WTC11 (cell line): ENCODE data around the gene EYS. TPM values are rescaled to one million over a fixed set of nuclear protein-coding genes. Genes with fewer than 3 reads are reported as not detected.

Source experiments
- ATAC-seq: fragments of 200-7000 bp; cut with Tn5 transposase; 2 replicates; pipeline ENCODE4 v1.10.0; 2021; ENCODE audit warnings: mild to moderate bottlenecking, moderate library complexity
- CTCF ChIA-PET: fragments of 300-600 bp; sonication (Branson Sonifier 250); formaldehyde crosslinking; loops from one replicate; lab custom pipeline; 2021; ENCODE audit warnings: antibody characterized with exemption; lab: Charles Lee
- POLR2A ChIA-PET: fragments of 350-600 bp; sonication (Branson Sonifier 250); formaldehyde crosslinking; loops from one replicate; lab custom pipeline; 2021; ENCODE audit warnings: antibody characterized with exemption; lab: Charles Lee
- DNase-seq: peaks from one replicate; pipeline ENCODE4 v3.0.0; 2021; ENCODE audit warnings: low spot score
- H3K27ac Mint-ChIP-seq: 2 replicates; pipeline ENCODE4 v1.8.0; 2021; ENCODE audit warnings: mixed read lengths
- H3K27me3 Mint-ChIP-seq: 2 replicates; pipeline ENCODE4 v1.8.0; 2021; ENCODE audit warnings: low read depth, mild to moderate bottlenecking, moderate library complexity, mixed read lengths
- H3K36me3 Mint-ChIP-seq: 2 replicates; pipeline ENCODE4 v1.8.0; 2021; ENCODE audit warnings: mixed read lengths
- H3K4me1 Mint-ChIP-seq: 2 replicates; pipeline ENCODE4 v1.8.0; 2022; ENCODE audit warnings: mixed read lengths
- H3K4me3 Mint-ChIP-seq: 2 replicates; pipeline ENCODE4 v1.8.0; 2021; ENCODE audit warnings: mild to moderate bottlenecking, moderate library complexity, mixed read lengths
- H3K9me3 Mint-ChIP-seq: 2 replicates; pipeline ENCODE4 v1.8.0; 2021; ENCODE audit warnings: mixed read lengths
- CREM ChIP-seq: sonication (generic); formaldehyde crosslinking; IDR thresholded peaks from 2 replicates; pipeline ENCODE4 v1.8.1; 2022; ENCODE audit warnings: mild to moderate bottlenecking, missing genetic modification reagents, moderate library complexity
- ETV6 ChIP-seq: sonication (generic); formaldehyde crosslinking; IDR thresholded peaks from 2 replicates; pipeline ENCODE4 v1.8.1; 2022; ENCODE audit warnings: mild to moderate bottlenecking, missing genetic modification reagents
- FOXJ3 ChIP-seq: sonication (generic); formaldehyde crosslinking; IDR thresholded peaks from 2 replicates; pipeline ENCODE4 v1.9.0; 2021; ENCODE audit warnings: missing genetic modification reagents, mild to moderate bottlenecking, borderline replicate concordance
- GRHL2 ChIP-seq: fragments of 250-450 bp; sonication (Bioruptor Pico); IDR thresholded peaks from 2 replicates; pipeline ENCODE4 v1.8.0; 2022; ENCODE audit warnings: mild to moderate bottlenecking, moderate library complexity; ENCODE audit not compliant: insufficient replicate concordance, severe bottlenecking
- IRF2 ChIP-seq: sonication (generic); formaldehyde crosslinking; IDR thresholded peaks from 2 replicates; pipeline ENCODE4 v1.8.0; 2022; ENCODE audit warnings: low read depth, missing genetic modification reagents, borderline replicate concordance
- JAZF1 ChIP-seq: fragments of 250-450 bp; sonication (Bioruptor Pico); IDR thresholded peaks from 2 replicates; pipeline ENCODE4 v1.9.0; 2021; ENCODE audit warnings: moderate library complexity, mild to moderate bottlenecking, inconsistent platforms
- MXD4 ChIP-seq: fragments of 250-450 bp; sonication (Bioruptor Pico); IDR thresholded peaks from 2 replicates; pipeline ENCODE4 v1.8.0; 2021; ENCODE audit warnings: mild to moderate bottlenecking, moderate library complexity, borderline replicate concordance
- NR2C2 ChIP-seq: sonication (generic); formaldehyde crosslinking; IDR thresholded peaks from 2 replicates; pipeline ENCODE4 v1.8.0; 2022; ENCODE audit warnings: mild to moderate bottlenecking, missing genetic modification reagents
- OVOL2 ChIP-seq: fragments of 250-450 bp; sonication (Bioruptor Pico); IDR thresholded peaks from 2 replicates; pipeline ENCODE4 v1.9.0; 2021; ENCODE audit warnings: mild to moderate bottlenecking, borderline replicate concordance
- PRRX2 ChIP-seq: fragments of 250-450 bp; sonication (Bioruptor Pico); IDR thresholded peaks from 2 replicates; pipeline ENCODE4 v1.8.0; 2021; ENCODE audit warnings: mild to moderate bottlenecking
- RORB ChIP-seq: fragments of 250-450 bp; sonication (Bioruptor Pico); IDR thresholded peaks from 2 replicates; pipeline ENCODE4 v1.9.0; 2021; ENCODE audit warnings: mild to moderate bottlenecking
- TCF7 ChIP-seq: sonication (generic); formaldehyde crosslinking; IDR thresholded peaks from 2 replicates; pipeline ENCODE4 v1.8.0; 2022; ENCODE audit warnings: mild to moderate bottlenecking, low read depth, missing genetic modification reagents, moderate library complexity
- ZNF138 ChIP-seq: sonication (generic); formaldehyde crosslinking; conservative IDR thresholded peaks from 2 replicates; pipeline ENCODE4 v1.8.1; 2022; ENCODE audit warnings: mild to moderate bottlenecking, moderate library complexity, missing genetic modification reagents
- ZNF317 ChIP-seq: sonication (generic); formaldehyde crosslinking; IDR thresholded peaks from 2 replicates; pipeline ENCODE4 v1.8.1; 2023; ENCODE audit warnings: low read depth, mild to moderate bottlenecking, moderate library complexity, missing genetic modification reagents, borderline replicate concordance
- total RNA-seq: library from RNA; stranded (reverse); gene quantifications from 3 replicates; pipeline ENCODE4 v1.2.3, GENCODE V29; 2021
- TF ChIP-seq, protein P1 (sequence below): sonication (generic); formaldehyde crosslinking; IDR thresholded peaks from 2 replicates; pipeline ENCODE4 v1.8.1; 2022; ENCODE audit warnings: low read depth, missing genetic modification reagents, borderline replicate concordance
- TF ChIP-seq, protein P2 (sequence below): sonication (generic); formaldehyde crosslinking; IDR thresholded peaks from 2 replicates; pipeline ENCODE4 v1.8.0; 2023; ENCODE audit warnings: missing genetic modification reagents, mild to moderate bottlenecking, borderline replicate concordance
- TF ChIP-seq, protein P3 (sequence below): sonication (generic); formaldehyde crosslinking; conservative IDR thresholded peaks from 2 replicates; pipeline ENCODE4 v1.8.1; 2023; ENCODE audit warnings: mild to moderate bottlenecking, low read depth, missing genetic modification reagents, moderate library complexity
- TF ChIP-seq, protein P4 (sequence below): sonication (generic); formaldehyde crosslinking; IDR thresholded peaks from 2 replicates; pipeline ENCODE4 v1.8.1; 2023; ENCODE audit warnings: mild to moderate bottlenecking, missing genetic modification reagents, borderline replicate concordance
- TF ChIP-seq, protein P5 (sequence below): sonication (generic); formaldehyde crosslinking; conservative IDR thresholded peaks from 2 replicates; pipeline ENCODE4 v1.8.1; 2022; ENCODE audit warnings: mild to moderate bottlenecking, missing genetic modification reagents
- TF ChIP-seq, protein P6 (sequence below): sonication (generic); formaldehyde crosslinking; IDR thresholded peaks from 2 replicates; pipeline ENCODE4 v1.8.1; 2022; ENCODE audit warnings: mild to moderate bottlenecking, moderate library complexity, missing genetic modification reagents
- TF ChIP-seq, protein P7 (sequence below): fragments of 250-450 bp; sonication (Bioruptor Pico); IDR thresholded peaks from 2 replicates; pipeline ENCODE4 v1.8.0; 2021; ENCODE audit warnings: mild to moderate bottlenecking

The EYS gene
- total RNA-seq, 1 experiment from 2014 or later: not detected

DNA sequence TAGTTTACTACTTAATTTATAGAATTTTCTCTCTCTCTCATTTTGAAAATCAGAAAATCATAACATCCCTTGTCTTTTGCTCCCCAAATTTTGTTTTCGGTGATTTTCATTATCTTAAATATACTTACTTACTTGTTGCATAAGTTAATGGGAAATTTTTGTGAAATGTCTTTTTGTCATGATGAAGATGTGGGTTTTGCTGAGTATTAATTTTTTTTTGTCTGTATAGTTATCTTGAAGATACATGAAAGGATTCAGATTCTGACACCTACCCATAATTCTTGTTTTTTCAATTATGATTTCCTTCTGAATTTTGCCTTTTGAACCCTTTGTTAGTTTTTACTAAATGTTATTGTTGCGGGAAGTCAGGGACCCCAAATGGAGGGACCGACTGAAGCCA lies 817.9 kb downstream of the EYS start:
- H3K4me1 Mint-ChIP-seq: peaks cover 34% of the 10 kb centered on the region
- CTCF ChIA-PET: no interaction called here
- ATAC-seq: no peak
- POLR2A ChIA-PET: no interaction called here
- H3K36me3 Mint-ChIP-seq: peaks cover 29% of the 10 kb centered on the region
- TF ChIP-seq OVOL2 (CRISPR knock-in tag): no peak
- no peak for TF ChIP-seq JAZF1 (CRISPR knock-in tag)
- TF ChIP-seq RORB (CRISPR knock-in tag): no peak
- no peak for TF ChIP-seq PRRX2 (CRISPR knock-in tag)
- TF ChIP-seq, protein P1, sequence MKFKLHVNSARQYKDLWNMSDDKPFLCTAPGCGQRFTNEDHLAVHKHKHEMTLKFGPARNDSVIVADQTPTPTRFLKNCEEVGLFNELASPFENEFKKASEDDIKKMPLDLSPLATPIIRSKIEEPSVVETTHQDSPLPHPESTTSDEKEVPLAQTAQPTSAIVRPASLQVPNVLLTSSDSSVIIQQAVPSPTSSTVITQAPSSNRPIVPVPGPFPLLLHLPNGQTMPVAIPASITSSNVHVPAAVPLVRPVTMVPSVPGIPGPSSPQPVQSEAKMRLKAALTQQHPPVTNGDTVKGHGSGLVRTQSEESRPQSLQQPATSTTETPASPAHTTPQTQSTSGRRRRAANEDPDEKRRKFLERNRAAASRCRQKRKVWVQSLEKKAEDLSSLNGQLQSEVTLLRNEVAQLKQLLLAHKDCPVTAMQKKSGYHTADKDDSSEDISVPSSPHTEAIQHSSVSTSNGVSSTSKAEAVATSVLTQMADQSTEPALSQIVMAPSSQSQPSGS (CRISPR knock-in tag): no peak
- TF ChIP-seq NR2C2: no peak
- no peak for TF ChIP-seq ETV6 (CRISPR knock-in tag)
- TF ChIP-seq, protein P2, sequence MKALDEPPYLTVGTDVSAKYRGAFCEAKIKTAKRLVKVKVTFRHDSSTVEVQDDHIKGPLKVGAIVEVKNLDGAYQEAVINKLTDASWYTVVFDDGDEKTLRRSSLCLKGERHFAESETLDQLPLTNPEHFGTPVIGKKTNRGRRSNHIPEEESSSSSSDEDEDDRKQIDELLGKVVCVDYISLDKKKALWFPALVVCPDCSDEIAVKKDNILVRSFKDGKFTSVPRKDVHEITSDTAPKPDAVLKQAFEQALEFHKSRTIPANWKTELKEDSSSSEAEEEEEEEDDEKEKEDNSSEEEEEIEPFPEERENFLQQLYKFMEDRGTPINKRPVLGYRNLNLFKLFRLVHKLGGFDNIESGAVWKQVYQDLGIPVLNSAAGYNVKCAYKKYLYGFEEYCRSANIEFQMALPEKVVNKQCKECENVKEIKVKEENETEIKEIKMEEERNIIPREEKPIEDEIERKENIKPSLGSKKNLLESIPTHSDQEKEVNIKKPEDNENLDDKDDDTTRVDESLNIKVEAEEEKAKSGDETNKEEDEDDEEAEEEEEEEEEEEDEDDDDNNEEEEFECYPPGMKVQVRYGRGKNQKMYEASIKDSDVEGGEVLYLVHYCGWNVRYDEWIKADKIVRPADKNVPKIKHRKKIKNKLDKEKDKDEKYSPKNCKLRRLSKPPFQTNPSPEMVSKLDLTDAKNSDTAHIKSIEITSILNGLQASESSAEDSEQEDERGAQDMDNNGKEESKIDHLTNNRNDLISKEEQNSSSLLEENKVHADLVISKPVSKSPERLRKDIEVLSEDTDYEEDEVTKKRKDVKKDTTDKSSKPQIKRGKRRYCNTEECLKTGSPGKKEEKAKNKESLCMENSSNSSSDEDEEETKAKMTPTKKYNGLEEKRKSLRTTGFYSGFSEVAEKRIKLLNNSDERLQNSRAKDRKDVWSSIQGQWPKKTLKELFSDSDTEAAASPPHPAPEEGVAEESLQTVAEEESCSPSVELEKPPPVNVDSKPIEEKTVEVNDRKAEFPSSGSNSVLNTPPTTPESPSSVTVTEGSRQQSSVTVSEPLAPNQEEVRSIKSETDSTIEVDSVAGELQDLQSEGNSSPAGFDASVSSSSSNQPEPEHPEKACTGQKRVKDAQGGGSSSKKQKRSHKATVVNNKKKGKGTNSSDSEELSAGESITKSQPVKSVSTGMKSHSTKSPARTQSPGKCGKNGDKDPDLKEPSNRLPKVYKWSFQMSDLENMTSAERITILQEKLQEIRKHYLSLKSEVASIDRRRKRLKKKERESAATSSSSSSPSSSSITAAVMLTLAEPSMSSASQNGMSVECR (CRISPR knock-in tag): no peak
- no peak for TF ChIP-seq ZNF317 (CRISPR knock-in tag)
- no peak for TF ChIP-seq CREM (CRISPR knock-in tag)
- TF ChIP-seq GRHL2: no peak
- TF ChIP-seq FOXJ3 (CRISPR knock-in tag): no peak
- no peak for TF ChIP-seq MXD4 (CRISPR knock-in tag)
- TF ChIP-seq, protein P3, sequence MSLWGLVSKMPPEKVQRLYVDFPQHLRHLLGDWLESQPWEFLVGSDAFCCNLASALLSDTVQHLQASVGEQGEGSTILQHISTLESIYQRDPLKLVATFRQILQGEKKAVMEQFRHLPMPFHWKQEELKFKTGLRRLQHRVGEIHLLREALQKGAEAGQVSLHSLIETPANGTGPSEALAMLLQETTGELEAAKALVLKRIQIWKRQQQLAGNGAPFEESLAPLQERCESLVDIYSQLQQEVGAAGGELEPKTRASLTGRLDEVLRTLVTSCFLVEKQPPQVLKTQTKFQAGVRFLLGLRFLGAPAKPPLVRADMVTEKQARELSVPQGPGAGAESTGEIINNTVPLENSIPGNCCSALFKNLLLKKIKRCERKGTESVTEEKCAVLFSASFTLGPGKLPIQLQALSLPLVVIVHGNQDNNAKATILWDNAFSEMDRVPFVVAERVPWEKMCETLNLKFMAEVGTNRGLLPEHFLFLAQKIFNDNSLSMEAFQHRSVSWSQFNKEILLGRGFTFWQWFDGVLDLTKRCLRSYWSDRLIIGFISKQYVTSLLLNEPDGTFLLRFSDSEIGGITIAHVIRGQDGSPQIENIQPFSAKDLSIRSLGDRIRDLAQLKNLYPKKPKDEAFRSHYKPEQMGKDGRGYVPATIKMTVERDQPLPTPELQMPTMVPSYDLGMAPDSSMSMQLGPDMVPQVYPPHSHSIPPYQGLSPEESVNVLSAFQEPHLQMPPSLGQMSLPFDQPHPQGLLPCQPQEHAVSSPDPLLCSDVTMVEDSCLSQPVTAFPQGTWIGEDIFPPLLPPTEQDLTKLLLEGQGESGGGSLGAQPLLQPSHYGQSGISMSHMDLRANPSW (CRISPR knock-in tag): no peak
- H3K9me3 Mint-ChIP-seq: peaks cover 41% of the 10 kb centered on the region
- DNase-seq: no peak
- H3K27me3 Mint-ChIP-seq: no peaks in the 10 kb centered on the region
- no peak overlapping the region for H3K27ac Mint-ChIP-seq
- H3K4me3 Mint-ChIP-seq: no peak overlapping the region

DNA sequence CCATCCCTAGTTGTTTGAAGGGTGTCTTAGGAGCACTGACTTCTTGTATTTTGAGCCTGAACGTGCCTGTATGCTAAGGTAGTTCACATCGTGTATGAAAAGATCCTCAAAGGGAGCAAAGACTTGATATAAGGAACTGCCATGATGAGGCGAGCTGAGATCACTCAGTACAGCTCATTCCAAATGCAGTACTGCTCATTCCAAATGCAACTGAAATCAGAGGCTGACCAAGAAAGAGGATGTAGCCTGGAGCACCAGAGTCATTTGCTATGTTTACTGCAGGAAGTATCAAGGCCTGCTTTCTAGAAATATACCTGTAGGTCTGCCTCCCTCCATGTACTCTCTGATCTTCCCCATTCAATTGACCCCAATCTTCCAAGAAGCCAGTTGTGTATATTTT lies 832.2 kb downstream of the EYS start:
- CTCF ChIA-PET: no interaction called here
- TF ChIP-seq IRF2 (CRISPR knock-in tag): no peak
- no peak for TF ChIP-seq TCF7 (CRISPR knock-in tag)
- TF ChIP-seq, protein P4, sequence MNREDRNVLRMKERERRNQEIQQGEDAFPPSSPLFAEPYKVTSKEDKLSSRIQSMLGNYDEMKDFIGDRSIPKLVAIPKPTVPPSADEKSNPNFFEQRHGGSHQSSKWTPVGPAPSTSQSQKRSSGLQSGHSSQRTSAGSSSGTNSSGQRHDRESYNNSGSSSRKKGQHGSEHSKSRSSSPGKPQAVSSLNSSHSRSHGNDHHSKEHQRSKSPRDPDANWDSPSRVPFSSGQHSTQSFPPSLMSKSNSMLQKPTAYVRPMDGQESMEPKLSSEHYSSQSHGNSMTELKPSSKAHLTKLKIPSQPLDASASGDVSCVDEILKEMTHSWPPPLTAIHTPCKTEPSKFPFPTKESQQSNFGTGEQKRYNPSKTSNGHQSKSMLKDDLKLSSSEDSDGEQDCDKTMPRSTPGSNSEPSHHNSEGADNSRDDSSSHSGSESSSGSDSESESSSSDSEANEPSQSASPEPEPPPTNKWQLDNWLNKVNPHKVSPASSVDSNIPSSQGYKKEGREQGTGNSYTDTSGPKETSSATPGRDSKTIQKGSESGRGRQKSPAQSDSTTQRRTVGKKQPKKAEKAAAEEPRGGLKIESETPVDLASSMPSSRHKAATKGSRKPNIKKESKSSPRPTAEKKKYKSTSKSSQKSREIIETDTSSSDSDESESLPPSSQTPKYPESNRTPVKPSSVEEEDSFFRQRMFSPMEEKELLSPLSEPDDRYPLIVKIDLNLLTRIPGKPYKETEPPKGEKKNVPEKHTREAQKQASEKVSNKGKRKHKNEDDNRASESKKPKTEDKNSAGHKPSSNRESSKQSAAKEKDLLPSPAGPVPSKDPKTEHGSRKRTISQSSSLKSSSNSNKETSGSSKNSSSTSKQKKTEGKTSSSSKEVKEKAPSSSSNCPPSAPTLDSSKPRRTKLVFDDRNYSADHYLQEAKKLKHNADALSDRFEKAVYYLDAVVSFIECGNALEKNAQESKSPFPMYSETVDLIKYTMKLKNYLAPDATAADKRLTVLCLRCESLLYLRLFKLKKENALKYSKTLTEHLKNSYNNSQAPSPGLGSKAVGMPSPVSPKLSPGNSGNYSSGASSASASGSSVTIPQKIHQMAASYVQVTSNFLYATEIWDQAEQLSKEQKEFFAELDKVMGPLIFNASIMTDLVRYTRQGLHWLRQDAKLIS: no peak
- TF ChIP-seq, protein P5, sequence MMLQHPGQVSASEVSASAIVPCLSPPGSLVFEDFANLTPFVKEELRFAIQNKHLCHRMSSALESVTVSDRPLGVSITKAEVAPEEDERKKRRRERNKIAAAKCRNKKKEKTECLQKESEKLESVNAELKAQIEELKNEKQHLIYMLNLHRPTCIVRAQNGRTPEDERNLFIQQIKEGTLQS (CRISPR knock-in tag): no peak
- TF ChIP-seq, protein P6, sequence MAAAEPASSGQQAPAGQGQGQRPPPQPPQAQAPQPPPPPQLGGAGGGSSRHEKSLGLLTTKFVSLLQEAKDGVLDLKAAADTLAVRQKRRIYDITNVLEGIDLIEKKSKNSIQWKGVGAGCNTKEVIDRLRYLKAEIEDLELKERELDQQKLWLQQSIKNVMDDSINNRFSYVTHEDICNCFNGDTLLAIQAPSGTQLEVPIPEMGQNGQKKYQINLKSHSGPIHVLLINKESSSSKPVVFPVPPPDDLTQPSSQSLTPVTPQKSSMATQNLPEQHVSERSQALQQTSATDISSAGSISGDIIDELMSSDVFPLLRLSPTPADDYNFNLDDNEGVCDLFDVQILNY (CRISPR knock-in tag): no peak
- no peak for TF ChIP-seq ZNF138 (CRISPR knock-in tag)
- TF ChIP-seq, protein P7, sequence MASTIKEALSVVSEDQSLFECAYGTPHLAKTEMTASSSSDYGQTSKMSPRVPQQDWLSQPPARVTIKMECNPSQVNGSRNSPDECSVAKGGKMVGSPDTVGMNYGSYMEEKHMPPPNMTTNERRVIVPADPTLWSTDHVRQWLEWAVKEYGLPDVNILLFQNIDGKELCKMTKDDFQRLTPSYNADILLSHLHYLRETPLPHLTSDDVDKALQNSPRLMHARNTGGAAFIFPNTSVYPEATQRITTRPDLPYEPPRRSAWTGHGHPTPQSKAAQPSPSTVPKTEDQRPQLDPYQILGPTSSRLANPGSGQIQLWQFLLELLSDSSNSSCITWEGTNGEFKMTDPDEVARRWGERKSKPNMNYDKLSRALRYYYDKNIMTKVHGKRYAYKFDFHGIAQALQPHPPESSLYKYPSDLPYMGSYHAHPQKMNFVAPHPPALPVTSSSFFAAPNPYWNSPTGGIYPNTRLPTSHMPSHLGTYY (CRISPR knock-in tag): no peak

More for the DNA sequence above, 832.2 kb downstream of the EYS start:
- POLR2A ChIA-PET: no interaction called here
- H3K4me3 Mint-ChIP-seq: no peak overlapping the region
- H3K27me3 Mint-ChIP-seq: no peaks in the 10 kb centered on the region
- H3K27ac Mint-ChIP-seq: no peak overlapping the region
- ATAC-seq (no peak), DNase-seq (no peak)
- H3K4me1 Mint-ChIP-seq: peaks cover 3% of the 10 kb centered on the region; the same call in 1 of the 2 replicates
- peaks cover 64% of the 10 kb centered on the region for H3K9me3 Mint-ChIP-seq
- H3K36me3 Mint-ChIP-seq: peaks cover 31% of the 10 kb centered on the region
